ENCODE results near the gene PHYHD1.
"Not testable (repeated sequence)": the region's sequence is repeated elsewhere in the genome, so short reads cannot be mapped to it uniquely, and the experiment has no call there.

PHYHD1 gene

GRCh38 chr9:128947527-128948301 lies 26.9 kb downstream of the PHYHD1 start, which contains the start of the genes DOLK and NUP188:
DOLK (minus strand) TSS chr9:128947603; CDS start chr9:128947303, 300 bp downstream.
NUP188 (plus strand) TSS chr9:128947699; CDS start chr9:128947720, 21 bp downstream.
- Histone ChIP-seq H4K91ac (ENCODE audit: low read length) (peak within 1 kb of the TSS; percentile 97), H3K79me1 (replicated peaks; ENCODE audit: low read length, poor library complexity, severe bottlenecking) (peaks cover 45% of the 10 kb centered on the region), H3K9me3 (ENCODE audit: control insufficient read depth, low read length) (no peaks in the 10 kb centered on the region), H2BK15ac (ENCODE audit: low read depth, poor library complexity, severe bottlenecking) (peak within 1 kb of the TSS; percentile 20), H3K36me3 (ENCODE audit: control insufficient read depth in 1 of 2, insufficient read depth in 2 of 2, low read depth in 1 of 2, low read length in 2 of 2) (peaks cover 41 to 46% of the 10 kb centered on the region in 2 experiments), H3K4me1 (ENCODE audit: control insufficient read depth, insufficient read depth, low read depth, low read length) (peaks cover 11% of the 10 kb centered on the region), H3K9ac (ENCODE audit: low read length) (peak within 1 kb of the TSS; percentile 97), H2AK5ac (ENCODE audit: low read length, severe bottlenecking) (no peak within 1 kb of the TSS), H3K4me3 (ENCODE audit: insufficient read depth in 1 of 2, low read depth in 1 of 2, low read length in 2 of 2) (peak within 1 kb of the TSS; percentile 92 to 100), H3K18ac (ENCODE audit: low read depth in 1 of 2, low read length in 2 of 2) (peak within 1 kb of the TSS; percentile 90 to 99), H2BK5ac (ENCODE audit: low read depth, low read length, poor library complexity, severe bottlenecking) (peak within 1 kb of the TSS; percentile 45), H3K14ac (ENCODE audit: low read length in 2 of 2) (peak within 1 kb of the TSS; percentile 86 to 100), H4K8ac (ENCODE audit: low read length) (peak within 1 kb of the TSS; percentile 96), H3K4ac (ENCODE audit: low read depth in 1 of 2, low read length in 2 of 2) (peak within 1 kb of the TSS; percentile 91 to 98), H2BK120ac (ENCODE audit: low read depth, low read length) (no peak within 1 kb of the TSS), H2BK12ac (ENCODE audit: low read length in 2 of 2) (peak within 1 kb of the TSS in 1 of 2 experiments; percentile 74), H3K23ac (ENCODE audit: low read length in 2 of 2) (peak within 1 kb of the TSS; percentile 64 to 100), H3K27me3 (ENCODE audit: control insufficient read depth in 1 of 2, insufficient read depth in 1 of 2, low read length in 2 of 2) (no peaks in the 10 kb centered on the region), H3K4me2 (ENCODE audit: low read length, poor library complexity, severe bottlenecking) (peak within 1 kb of the TSS; percentile 97), H3K27ac (ENCODE audit: low read length, poor library complexity, severe bottlenecking) (peak within 1 kb of the TSS; percentile 88), H2AFZ (ENCODE audit: low read depth, low read length) (peak within 1 kb of the TSS; percentile 100)
- DNase-seq, result peak; percentile 92
- WGBS, result under 1% methylated on average over 76 of the region's 86 CpGs

- H3K27ac ChIP-seq (ENCODE audit: low read length, poor library complexity, severe bottlenecking); H3K4me3 ChIP-seq (ENCODE audit: insufficient read depth in 1 of 2, low read depth in 1 of 2, low read length in 2 of 2); H3K14ac ChIP-seq (ENCODE audit: low read length in 2 of 2); H3K18ac ChIP-seq (ENCODE audit: low read depth in 1 of 2, low read length in 2 of 2); DNase-seq; H3K4me1 ChIP-seq (ENCODE audit: control insufficient read depth, insufficient read depth, low read depth, low read length); H4K8ac ChIP-seq (ENCODE audit: low read length); H2BK15ac ChIP-seq (ENCODE audit: low read depth, poor library complexity, severe bottlenecking); H2BK12ac ChIP-seq (ENCODE audit: low read length in 2 of 2); H3K9ac ChIP-seq (ENCODE audit: low read length); H4K91ac ChIP-seq (ENCODE audit: low read length); H3K9me3 ChIP-seq (ENCODE audit: control insufficient read depth, low read length); H3K23ac ChIP-seq (ENCODE audit: low read length in 2 of 2); H2AK5ac ChIP-seq (ENCODE audit: low read length, severe bottlenecking); H2BK5ac ChIP-seq (ENCODE audit: low read depth, low read length, poor library complexity, severe bottlenecking); H2AFZ ChIP-seq (ENCODE audit: low read depth, low read length); H3K27me3 ChIP-seq (ENCODE audit: control insufficient read depth in 1 of 2, insufficient read depth in 1 of 2, low read length in 2 of 2); H3K79me1 ChIP-seq (replicated peaks; ENCODE audit: low read length, poor library complexity, severe bottlenecking); H3K4me2 ChIP-seq (ENCODE audit: low read length, poor library complexity, severe bottlenecking); H3K4ac ChIP-seq (ENCODE audit: low read depth in 1 of 2, low read length in 2 of 2); H2BK120ac ChIP-seq (ENCODE audit: low read depth, low read length): not testable (repeated sequence)
- WGBS, result 98% methylated on average over 7 of the region's 9 CpGs
- H3K36me3 ChIP-seq (ENCODE audit: control insufficient read depth in 1 of 2, insufficient read depth in 2 of 2, low read depth in 1 of 2, low read length in 2 of 2), result peaks cover 29 to 71% of the 10 kb centered on the region in 2 experiments
These were observed 40.6 kb downstream of the PHYHD1 start for GRCh38 chr9:128961403-128961802.

GRCh38 chr9:128969491-128969890 lies 48.7 kb downstream of the PHYHD1 start:
- no peak overlapping the region for H3K18ac ChIP-seq (ENCODE audit: low read depth in 1 of 2, low read length in 2 of 2)
- H3K4ac ChIP-seq (ENCODE audit: low read depth in 1 of 2, low read length in 2 of 2), result no peak overlapping the region
- H4K8ac ChIP-seq (ENCODE audit: low read length), result no peak overlapping the region
- no peak overlapping the region for H3K4me2 ChIP-seq (ENCODE audit: low read length, poor library complexity, severe bottlenecking)
- no peaks in the 10 kb centered on the region for H3K9me3 ChIP-seq (ENCODE audit: control insufficient read depth, low read length)
- no peak overlapping the region for H3K14ac ChIP-seq (ENCODE audit: low read length in 2 of 2)
- WGBS, result 83% methylated on average over 5 of the region's 5 CpGs
- no peaks in the 10 kb centered on the region for H3K27me3 ChIP-seq (ENCODE audit: control insufficient read depth in 1 of 2, insufficient read depth in 1 of 2, low read length in 2 of 2)
- peaks cover 4% of the 10 kb centered on the region for H3K4me1 ChIP-seq (ENCODE audit: control insufficient read depth, insufficient read depth, low read depth, low read length)
- no peak overlapping the region for H2AFZ ChIP-seq (ENCODE audit: low read depth, low read length)
- H3K23ac ChIP-seq (ENCODE audit: low read length in 2 of 2), result no peak overlapping the region
- no peak overlapping the region for H3K9ac ChIP-seq (ENCODE audit: low read length)
- no peak overlapping the region for H2AK5ac ChIP-seq (ENCODE audit: low read length, severe bottlenecking)
- no peak overlapping the region for H2BK12ac ChIP-seq (ENCODE audit: low read length in 2 of 2)
- H2BK15ac ChIP-seq (ENCODE audit: low read depth, poor library complexity, severe bottlenecking), result no peak overlapping the region
- H3K36me3 ChIP-seq (ENCODE audit: control insufficient read depth in 1 of 2, insufficient read depth in 2 of 2, low read depth in 1 of 2, low read length in 2 of 2), result peaks cover 17 to 74% of the 10 kb centered on the region in 2 experiments
- H4K91ac ChIP-seq (ENCODE audit: low read length), result no peak overlapping the region
- H3K4me3 ChIP-seq (ENCODE audit: insufficient read depth in 1 of 2, low read depth in 1 of 2, low read length in 2 of 2), result no peak overlapping the region
- no peak overlapping the region for H2BK120ac ChIP-seq (ENCODE audit: low read depth, low read length)
- H3K27ac ChIP-seq (ENCODE audit: low read length, poor library complexity, severe bottlenecking), result peak overlapping the region; percentile 1
- DNase-seq, result no peak
- H2BK5ac ChIP-seq (ENCODE audit: low read depth, low read length, poor library complexity, severe bottlenecking), result no peak overlapping the region
- H3K79me1 ChIP-seq (replicated peaks; ENCODE audit: low read length, poor library complexity, severe bottlenecking), result peaks cover 9% of the 10 kb centered on the region

- H2AFZ ChIP-seq (ENCODE audit: low read depth, low read length), result no peak overlapping the region
- no peak overlapping the region for H4K8ac ChIP-seq (ENCODE audit: low read length)
- H3K27me3 ChIP-seq (ENCODE audit: control insufficient read depth in 1 of 2, insufficient read depth in 1 of 2, low read length in 2 of 2), result no peaks in the 10 kb centered on the region
- no peak overlapping the region for H3K18ac ChIP-seq (ENCODE audit: low read depth in 1 of 2, low read length in 2 of 2)
- peak; percentile 42 for DNase-seq
- no peaks in the 10 kb centered on the region for H3K9me3 ChIP-seq (ENCODE audit: control insufficient read depth, low read length)
- no peak overlapping the region for H3K27ac ChIP-seq (ENCODE audit: low read length, poor library complexity, severe bottlenecking)
- WGBS, result 37% methylated on average over 4 of the region's 4 CpGs
- no peak overlapping the region for H2BK12ac ChIP-seq (ENCODE audit: low read length in 2 of 2)
- H3K79me1 ChIP-seq (replicated peaks; ENCODE audit: low read length, poor library complexity, severe bottlenecking), result peaks cover 7% of the 10 kb centered on the region
- H3K36me3 ChIP-seq (ENCODE audit: control insufficient read depth in 1 of 2, insufficient read depth in 2 of 2, low read depth in 1 of 2, low read length in 2 of 2), result peaks cover 37 to 87% of the 10 kb centered on the region in 2 experiments
- no peak overlapping the region for H2BK120ac ChIP-seq (ENCODE audit: low read depth, low read length)
- H3K9ac ChIP-seq (ENCODE audit: low read length), result peak overlapping the region; percentile 3
- H3K4me1 ChIP-seq (ENCODE audit: control insufficient read depth, insufficient read depth, low read depth, low read length), result peaks cover 4% of the 10 kb centered on the region
- H4K91ac ChIP-seq (ENCODE audit: low read length), result no peak overlapping the region
- no peak overlapping the region for H3K14ac ChIP-seq (ENCODE audit: low read length in 2 of 2)
- H3K23ac ChIP-seq (ENCODE audit: low read length in 2 of 2), result no peak overlapping the region
- no peak overlapping the region for H3K4ac ChIP-seq (ENCODE audit: low read depth in 1 of 2, low read length in 2 of 2)
- no peak overlapping the region for H3K4me2 ChIP-seq (ENCODE audit: low read length, poor library complexity, severe bottlenecking)
- no peak overlapping the region for H2BK5ac ChIP-seq (ENCODE audit: low read depth, low read length, poor library complexity, severe bottlenecking)
- H2AK5ac ChIP-seq (ENCODE audit: low read length, severe bottlenecking), result no peak overlapping the region
- no peak overlapping the region for H2BK15ac ChIP-seq (ENCODE audit: low read depth, poor library complexity, severe bottlenecking)
- no peak overlapping the region for H3K4me3 ChIP-seq (ENCODE audit: insufficient read depth in 1 of 2, low read depth in 1 of 2, low read length in 2 of 2)
These were observed 52.2 kb downstream of the PHYHD1 start for GRCh38 chr9:128972956-128973355.

Data from mesenchymal stem cell (in vitro differentiated cells and primary cell).